NCI-H2081 (cell line): Measurements from ENCODE around the gene NEURL4.
A peak's percentile ranks its signal among the peaks of the same experiment; 100 is the strongest.

Experiments used
- DNase-seq, 2 experiments: peaks; one replicate each; lab custom pipeline; 2025; lab: John Stamatoyannopoulos, UW

The NEURL4 gene

DNA sequence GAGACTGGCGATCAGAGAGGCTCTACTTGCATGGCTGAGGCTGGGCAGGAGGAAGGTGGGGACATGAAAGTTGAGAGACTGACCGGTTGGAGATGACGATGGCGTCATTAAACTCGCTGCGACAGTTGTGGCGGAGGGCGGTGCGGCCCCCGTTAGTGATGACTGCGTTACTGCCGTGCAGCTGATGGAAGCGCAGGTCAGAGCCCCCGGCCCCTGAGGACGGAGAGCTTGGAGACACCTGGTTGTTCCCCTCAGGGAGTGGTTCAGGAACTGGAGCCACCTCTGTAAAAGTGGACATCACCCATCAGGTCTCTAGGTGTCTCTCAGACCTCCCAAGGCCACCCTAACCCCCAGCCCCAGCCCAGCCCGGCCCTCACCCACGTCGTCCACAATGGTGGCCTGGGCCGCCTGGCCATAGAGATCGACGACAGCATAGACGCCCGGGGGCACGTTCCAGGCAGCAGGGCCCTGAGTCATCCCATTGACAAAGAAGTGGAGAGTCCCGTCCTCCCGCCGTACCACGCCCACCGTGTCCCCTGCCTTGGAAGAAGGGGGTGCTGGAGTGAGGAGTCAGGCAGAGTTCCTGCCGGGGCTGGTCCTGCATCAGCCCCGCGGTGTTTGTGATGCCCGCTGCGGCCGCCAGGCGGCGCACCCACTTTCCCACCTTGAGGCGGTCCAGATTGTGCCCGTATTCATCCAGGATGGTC, 5.3 kb downstream of the NEURL4 start:
- no peak for DNase-seq

DNA sequence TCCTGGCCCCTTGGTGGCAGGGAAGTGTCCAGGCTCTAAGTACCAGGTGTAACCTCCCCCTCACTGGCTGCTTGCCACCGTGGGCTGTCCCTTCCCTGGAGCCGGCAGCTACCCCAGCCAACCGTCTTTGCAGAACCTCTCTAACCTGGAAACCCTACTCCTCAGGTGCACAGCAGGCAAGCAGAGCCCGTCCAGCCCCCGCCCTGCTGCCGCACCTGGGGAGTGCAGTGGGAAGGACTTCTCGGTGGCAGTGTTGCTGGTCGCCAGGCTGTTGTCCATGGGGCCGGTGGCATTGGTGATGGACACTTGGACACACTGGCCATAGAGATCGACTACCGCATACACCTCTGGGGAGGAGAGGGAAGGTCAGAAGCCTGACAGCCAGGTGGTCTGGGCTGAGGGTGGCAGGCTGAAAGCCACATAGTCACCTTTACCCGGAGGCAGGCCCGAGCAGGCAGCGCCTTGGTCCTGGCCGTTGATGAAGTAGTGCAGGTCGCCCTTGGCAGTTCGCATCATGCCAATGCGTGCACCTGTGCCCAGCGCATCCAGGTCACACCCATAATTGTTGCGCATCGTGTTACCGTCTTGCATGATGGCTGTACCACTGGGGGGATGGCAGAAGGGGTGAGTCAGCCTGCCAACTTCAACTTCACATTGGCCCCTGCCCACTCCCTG, 6.5 kb downstream of the NEURL4 start:
- no peak for DNase-seq

DNA sequence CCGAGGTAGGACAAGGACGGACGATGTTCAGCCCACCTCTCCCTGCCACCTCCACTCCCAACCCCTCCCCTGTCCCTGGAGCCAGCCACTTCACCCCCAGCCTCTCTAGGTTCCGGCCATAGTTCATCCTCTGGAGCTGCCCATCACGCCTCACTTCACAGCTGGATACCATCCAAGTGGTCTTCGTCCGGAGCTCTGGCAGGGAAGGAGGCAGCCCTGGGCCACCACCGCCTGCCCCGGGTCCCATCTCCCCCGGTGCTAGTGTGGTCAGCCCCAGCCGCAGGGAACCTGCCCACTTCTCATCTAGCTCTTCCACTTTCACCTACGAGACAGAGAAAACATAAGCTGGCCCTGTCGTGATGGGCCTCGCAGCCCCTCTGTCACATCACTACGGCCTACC, 7.7 kb downstream of the NEURL4 start:
- DNase-seq: no peak

DNA sequence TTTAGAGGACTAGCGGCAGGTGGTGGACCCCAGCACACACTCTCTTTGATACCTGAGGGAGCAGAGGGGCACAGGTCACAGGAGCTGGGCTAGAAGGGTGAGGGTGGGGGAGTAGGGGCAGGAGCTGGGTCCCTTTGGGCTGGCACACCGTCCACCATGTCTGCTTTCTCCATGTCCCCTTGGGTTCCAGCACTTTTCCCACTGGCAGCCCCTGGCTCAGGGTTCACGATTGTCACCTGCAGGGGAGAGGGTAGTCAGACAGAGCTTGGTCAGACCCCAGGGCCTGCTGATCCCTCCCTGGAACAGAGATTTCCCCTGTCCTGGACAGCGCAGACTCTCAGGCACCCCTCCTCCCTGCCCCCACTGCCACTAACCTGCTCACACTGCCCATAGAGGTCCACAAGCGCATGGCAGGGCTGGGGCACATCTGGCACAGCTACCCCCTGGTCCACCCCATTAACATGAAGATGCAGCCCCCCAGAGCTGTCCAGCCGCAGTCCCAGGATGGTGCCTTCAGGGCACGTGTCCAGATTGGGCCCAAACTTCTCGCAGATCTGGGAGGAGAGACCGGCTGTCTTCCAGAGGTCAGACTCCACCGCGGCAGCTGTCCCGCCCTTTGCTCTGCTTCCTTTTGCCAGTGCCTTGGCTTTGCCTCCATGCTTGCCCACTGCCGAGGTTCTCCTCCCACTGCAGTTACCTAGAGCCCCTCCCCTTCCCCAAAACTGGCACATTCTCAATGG, 10.8 kb downstream of the NEURL4 start:
- DNase-seq: no peak

DNA sequence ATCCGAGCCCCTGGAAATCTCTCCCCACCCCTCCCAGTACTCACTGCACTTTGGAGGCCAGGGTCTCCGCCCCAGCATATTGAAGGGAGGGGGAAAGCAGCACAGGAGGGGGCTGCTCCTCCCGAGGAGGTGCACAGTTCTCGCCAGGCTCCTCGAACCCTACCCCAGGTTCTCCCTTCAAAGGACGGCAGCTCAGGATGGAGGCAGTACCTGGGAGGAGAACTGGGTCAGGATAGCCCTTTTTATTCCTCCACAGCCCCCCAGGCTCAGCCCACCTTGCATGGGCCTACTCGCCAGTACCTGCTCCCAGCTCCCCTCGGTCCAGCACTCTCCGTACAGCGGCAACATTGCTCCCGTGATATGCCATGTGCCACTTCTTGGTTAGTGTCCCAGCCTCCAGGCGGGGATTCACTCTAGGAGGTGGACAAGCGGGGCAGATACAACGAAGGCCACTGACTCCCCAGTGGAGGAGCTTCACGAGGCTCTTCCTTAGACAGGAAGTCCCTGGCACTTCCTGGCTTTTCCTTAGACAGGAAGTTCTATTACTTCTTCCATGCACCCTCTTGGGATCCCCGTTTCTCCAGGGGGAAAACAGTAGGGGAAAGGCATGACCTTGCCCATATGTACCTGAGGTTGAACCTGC, 11.9 kb downstream of the NEURL4 start:
- no peak for DNase-seq

DNA sequence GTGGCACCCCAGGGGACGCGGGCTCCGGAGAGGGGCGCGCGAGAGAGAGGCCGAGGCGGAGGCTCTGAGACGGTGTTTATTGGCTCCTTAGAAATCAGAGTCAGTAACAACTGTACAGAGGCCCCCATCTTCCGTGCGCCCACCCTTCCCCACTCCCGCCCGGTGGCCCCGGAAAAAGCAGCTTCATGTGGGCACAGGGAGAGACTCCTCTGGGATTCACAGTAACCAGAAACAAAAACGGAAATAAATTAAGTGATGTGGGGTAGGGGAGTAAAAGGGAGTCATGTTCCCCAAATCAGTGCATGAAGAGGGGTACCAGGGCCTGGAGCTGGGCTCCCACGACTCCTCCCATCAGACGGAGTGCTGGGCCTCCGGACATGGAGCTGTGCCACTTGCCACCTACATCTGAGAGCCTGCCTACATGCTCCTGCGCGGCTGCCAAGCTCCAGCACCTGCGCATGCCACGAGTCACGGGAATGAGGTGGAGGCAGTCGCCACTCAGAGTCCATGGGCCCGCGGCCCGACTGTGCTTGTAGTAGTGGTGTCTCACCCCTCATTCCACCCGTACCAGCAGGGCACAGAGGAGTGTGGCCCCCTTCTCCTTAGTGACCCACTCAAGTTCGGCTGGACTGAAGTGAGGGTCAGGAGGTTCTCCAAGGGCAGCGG, 13.4 kb downstream of the NEURL4 start:
- no peak for DNase-seq

DNA sequence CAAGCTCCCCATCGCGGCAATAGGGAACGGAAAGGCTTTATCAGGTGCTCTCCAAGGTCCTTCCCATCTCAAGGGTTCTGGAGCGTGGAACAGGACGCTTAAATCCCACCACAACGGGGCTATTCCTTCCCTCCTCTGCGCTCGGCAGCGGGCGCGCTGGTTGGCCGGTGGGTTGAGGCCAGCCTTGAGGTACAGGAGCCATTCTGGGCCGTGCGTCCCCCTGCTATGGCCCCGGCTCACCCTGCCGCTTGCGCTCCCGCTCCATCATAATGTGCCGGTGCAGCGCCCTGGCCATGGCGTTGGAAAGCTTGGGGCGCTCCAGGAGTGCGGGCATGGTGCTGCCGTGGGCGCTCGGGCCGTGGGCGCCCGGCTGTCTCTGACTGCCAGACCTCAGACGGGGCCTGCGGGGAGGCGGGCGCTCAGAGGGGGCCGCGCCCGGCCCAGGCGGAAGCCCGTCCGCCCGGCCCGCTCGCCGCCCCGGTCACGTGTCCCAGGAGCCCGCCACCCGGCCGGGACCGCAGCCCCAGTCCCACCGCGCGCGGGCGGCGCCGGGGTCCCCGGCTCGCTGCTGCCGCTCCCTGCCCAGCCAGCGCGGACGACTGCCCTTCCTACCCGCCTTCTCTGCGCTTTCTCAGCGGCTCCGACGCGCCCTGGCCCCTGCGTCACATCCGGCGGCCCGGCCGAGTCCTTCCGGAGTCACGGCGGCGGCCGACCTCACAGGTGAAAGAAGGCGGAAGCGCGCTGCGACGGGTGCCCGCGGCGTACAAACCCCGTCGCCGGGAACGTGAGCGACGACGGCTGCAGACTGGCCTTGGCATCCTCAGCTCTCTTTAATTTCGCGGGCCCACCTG, 14.2 kb downstream of the NEURL4 start, which contains the start of gene GPS2:
Gene GPS2, minus strand, starts transcription at position 642 of the 851 bp plus-strand sequence. Its CDS starts 308 bp downstream, at position 334.
- peak; percentile 71 to 80 for DNase-seq

DNA sequence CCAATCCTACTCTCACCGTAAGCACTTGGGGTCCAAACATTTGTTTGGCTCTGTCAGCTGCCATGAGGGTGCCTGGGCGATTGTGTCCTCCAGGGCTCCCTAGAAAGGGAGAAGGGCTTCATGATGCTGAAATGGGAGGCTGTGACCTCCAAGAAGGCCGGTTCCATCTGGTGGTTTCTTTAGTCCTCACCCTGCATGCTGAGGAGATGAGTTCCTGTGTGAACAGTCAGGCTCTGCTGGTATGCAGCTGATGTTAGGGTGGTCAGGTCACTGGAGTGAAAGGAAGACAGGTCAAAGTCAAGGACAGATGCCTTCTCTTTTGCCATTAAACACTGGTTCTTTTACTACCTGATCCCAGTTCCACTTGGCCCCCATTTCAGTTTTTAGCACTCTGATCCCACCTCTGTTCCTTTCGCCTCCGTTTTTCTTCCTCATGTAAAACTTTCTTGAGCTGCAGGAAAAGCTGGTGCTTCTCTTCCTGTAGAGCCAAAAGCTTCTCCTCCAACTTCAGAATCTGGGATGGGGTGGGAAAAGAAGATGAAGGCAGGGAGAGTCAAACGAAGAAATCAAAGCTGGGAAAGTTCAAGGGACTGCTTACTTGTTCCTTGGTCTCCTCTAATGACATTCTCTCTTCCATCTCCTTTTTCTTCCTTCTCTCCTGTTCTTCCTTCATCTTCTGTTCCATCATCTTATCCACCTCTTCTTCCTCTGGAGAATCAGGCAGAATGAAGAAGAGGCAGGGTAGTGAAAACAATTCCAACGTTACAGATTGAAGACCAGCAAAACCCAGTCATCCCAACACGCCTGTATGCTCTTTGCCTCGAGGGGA, 15.0 kb downstream of the NEURL4 start:
- DNase-seq: no peak

DNA sequence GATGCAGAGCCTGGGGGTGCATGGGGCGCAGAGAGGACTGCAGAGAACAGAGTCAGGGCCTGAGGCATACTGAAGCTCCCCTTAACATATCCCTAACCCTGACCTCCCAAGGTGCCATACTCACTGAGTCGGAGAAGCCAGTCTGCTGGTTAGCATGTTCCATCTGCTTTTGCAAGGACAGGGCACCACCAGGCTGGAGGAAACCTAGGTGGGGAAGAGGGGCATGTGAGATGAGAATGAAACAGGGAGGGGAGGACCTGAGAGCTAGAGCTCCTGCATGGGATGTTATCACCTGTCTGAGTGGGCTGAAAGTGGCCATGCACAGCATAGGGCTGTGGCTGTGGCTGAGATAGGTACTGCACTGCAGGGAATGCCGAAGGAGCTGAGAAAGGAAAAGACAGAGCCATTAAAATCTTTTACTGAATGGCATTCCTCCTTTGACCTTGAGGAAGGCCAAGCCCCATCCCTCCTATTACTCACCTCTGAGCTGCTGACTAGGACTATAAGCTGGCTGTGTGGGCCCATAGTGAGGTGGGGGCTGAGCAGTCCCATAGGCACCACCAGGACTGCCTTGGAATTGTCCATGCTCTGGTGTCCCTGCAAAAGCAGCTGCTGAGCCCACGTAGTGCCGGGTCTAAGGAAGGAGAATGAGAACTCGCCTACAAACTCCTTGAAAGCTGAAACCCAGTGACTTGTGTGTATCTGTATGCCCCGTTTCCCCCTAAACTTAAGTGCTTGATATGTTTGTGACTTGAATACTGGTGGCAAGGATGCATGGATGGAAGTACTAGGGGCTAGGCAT, 15.8 kb downstream of the NEURL4 start:
- DNase-seq: no peak

DNA sequence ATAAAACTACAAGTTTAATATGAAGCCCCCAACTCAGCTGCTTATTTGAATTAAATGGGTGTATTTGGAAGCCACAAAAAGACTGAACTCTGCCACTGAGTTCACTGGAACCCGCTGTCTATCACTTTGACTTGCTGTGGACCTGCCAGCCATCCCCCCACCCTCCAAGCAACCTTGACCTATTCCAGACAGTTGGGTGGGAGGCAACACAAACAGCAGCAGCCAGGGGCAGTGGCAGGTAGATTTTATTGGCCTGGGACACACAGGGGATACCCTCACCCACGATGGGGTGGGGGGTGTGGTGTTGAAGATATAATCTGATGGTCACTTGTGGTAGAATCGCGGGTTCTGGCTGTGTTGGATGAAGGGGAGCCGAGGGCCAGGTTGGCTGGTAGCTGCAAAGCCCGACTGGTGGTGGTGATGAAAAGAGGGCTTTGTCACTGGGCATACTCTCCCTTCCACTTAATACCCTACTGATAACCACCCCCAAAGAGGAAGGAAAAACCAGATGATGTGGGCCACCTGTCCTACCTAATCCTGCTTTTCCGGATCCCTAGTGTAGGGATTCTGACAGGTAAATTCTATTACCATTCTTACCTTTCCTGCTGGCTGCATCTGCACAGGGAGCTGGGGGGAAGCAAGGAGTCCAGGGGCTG, 16.6 kb downstream of the NEURL4 start:
- no peak for DNase-seq

DNA sequence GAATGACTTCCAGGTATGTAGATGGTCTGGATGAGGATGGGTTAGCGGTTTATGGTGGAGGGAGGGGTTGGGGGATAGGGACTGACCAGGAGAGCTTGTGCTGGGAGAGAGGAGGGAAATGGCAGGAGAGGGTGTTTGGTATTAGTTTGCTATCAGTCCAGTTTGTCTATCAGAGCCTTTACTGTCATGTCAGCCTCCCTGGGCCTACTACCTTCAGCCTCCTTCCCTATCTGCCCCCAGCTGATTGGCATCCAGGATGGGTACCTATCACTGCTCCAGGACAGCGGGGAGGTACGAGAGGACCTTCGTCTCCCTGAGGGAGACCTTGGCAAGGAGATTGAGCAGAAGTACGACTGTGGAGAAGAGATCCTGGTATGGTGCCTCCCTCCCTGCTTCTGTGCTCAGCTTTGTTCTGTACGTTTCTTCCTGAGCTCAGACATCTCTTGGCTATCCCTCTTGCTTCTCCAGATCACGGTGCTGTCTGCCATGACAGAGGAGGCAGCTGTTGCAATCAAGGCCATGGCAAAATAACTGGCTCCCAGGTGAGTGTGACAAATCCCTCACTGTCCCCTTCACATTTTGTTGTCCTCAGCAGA, 17.9 kb downstream of the NEURL4 start:
- no peak for DNase-seq

DNA sequence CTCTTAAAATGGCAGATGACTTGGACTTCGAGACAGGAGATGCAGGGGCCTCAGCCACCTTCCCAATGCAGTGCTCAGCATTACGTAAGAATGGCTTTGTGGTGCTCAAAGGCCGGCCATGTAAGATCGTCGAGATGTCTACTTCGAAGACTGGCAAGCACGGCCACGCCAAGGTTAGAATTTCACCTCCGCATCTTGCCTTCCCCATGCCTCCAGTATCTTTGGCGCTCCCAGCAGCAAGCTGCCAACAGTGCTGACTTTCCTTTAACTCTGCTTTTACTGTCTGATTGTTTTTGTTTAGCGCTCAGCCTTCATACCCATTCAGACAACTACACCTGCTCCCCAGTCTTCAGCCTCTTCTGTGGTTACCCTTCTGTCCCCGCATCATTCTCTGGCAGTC, 19.5 kb downstream of the NEURL4 start:
- DNase-seq: no peak

DNA sequence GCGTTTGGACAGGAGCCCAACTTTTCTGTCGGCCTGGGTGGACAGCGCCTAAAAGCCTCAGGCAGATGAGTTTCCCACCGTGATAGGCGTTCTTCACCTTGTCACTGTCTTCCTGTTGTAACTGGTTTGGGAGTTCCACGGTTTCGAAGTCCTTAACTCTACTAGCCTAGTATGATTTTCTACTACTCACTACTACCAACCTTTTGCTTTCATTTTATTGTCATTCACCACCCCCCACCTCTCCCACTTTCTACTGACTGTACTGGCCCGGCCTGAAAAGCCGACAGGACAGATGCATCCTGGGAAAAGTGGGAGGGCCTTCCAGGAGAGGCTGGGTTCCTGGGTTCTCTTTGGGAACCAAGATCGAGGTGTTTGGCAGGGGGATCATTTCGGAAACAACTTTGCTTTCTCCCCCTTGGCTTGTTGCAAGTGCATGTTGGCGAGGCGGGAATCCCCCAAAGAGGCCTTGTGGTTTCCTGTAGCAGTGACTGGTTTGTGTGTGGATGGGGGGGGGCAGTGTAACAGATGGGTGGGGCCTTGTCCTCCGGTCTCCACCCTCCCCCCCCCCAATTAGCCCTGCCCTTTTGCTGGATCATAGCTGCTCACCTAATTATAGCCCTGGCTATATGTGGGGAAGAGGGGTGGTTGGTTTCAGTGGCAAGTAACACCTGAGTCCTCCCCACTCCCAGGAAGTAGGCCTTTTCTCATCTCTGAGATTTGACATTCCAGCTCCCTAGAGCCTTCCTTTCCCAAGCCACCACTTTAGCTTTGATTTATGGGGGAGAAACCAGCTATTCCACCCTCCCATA, 20.3 kb downstream of the NEURL4 start:
- peak; percentile 38 to 64 for DNase-seq

DNA sequence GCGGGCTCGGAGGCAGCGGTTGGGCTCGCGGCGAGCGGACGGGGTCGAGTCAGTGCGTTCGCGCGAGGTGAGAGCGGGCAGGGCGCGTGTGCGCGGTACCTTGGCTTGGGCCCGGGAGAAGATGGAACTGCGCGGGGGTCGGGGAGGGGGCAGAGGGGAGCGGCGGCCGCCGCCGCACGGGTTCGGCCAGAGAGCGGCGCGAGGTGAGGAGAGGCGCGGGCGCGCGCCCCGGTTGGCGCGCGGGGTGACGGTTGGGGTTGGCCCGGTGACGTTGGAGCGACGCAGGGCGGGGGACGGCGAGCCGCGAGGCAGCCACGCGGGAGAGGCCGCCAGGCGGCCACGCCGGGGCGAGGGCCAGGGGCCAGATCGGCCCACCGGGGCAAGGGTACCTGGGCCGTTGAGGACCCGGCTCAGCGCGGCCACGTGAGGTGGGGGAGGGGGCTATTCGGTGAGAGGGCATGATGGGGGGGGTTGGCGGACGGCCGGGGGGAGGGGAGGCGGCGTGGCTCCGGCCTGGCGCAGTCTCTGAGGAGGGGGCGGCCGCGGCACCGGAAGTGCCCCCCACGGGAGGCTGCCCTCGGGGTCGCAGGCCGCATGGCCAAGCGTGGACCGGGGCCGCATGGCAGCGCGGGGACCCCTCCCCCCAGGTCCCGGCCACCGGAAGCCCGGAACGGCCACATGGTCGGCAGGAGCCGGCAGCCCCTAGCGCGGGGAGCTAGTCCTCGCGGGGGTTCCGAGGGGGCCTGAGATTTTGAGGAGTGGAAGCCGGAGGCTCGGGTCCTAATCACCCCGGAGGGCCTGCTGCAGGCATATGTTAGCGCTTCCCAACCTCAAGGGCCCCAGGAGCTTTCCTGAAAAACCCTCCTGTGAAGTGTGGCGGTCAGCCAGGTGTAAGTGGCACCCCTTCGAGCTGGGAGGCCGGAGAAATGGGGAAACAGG, 21.2 kb downstream of the NEURL4 start:
- DNase-seq: peak in 1 of 2 experiments; percentile 37

DNA sequence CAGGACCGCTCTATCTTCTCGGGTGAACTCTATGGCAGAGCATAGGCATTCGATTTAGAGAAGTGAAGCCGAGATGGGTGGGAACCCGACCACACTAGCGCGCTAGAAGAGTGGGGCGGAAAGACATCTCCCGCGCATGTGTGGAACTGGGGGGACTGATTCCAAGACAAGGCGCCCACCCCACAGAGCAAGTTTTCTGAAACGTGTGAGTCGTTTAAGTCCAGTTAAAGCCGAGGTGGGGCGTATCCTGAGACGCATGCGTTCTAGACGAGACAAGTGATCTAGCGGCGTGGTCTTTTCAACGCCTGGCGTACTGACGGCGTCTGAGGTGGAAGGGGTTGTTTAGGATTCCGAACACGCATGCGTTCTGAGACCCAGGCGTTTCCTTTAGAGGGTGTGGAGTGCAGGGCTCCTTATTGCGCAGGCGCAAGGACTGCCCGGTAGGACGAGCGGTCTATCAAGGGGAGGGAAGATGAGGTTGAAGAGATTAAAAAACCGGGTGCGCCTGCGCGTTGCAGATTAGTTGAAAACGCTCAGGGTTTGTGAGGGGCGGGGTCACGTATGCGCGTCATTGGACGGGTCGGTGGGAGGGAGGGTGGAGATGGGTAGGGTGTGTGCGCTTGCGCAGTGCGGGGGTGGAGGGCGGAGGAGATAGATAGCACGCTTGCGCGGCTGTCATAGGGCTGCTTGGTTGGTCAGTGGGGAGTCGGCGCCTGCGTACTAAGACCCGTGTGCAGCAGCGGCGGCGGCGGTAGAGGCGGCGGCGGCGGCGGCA, 22.0 kb downstream of the NEURL4 start, which contains the start of gene EIF5A:
Gene EIF5A, plus strand, starts transcription at position 718 of the 775 bp plus-strand sequence. CDS start 2,008 bp downstream, outside the sequence.
- DNase-seq: peak; percentile 98
